HG03575 (cell line): ENCODE data around the gene RNF135.
"Not testable (repeated sequence)": the region's sequence is repeated elsewhere in the genome, so short reads cannot be mapped to it uniquely, and the experiment has no call there.

Experiments used
- ATAC-seq: cut with Tn5 transposase; IDR thresholded peaks from one replicate; pipeline ENCODE4 v1.9.1; 2021; ENCODE audit not compliant: unreplicated experiment, insufficient number of reproducible peaks, low FRiP score; ENCODE audit errors: extremely low read depth

Gene RNF135

DNA sequence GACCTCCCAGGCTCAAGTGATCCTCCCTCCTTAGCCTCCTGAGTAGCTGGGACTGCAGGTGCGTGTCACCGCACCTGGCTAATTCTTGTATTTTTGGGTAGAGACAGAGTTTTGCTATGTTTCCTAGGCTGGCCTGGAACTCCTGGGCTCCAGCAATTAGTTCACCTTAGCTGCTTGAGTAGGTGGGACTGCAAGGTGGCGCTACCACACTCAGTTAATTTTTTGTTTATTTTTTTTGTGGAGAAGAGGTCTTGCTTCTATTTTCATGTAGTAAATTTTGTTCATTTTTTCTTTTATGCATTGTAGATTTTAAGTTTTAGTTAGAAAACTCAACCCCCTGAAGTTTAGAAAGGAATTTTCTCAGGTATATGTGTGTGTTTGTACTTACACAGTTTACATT, 21.7 kb downstream of the RNF135 start:
- no peak for ATAC-seq

DNA sequence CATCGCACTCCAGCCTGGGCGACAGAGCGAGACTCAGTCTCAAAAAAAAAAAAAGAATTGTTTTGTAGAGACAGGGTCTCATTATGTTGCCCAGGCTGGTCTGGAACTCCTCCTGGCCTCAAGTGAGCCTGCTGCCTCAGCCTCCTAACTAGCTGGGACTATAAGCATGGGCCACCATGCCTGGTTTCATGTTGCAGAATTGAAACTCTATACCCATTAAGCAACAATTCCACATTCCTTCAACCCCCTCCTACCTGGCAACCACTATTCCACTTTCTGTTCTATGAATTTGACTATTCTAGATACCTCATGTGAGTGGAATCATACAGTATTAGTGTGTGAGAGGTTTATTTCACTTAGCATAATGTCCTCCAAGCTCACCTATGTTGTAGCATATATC, 24.5 kb downstream of the RNF135 start:
- no peak for ATAC-seq

DNA sequence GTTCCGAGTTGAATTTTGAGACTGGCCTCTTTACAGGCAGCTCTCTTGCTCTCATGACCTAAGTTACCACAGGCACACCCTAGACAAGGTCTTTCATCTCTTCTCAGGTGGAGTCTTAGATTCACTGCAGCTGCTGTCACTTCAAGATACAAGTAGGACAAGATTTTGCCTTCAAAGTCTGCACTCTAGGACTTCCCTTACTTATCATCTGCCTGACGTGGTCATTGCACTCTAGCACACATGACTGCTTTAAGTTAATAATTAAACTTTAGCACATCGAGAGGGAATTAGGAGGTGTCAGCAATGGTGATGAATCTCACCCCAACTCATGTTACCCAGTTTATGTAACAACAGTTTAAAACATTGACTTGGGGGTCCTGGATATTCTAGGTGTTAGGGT, 25.6 kb downstream of the RNF135 start:
- ATAC-seq: no peak

DNA sequence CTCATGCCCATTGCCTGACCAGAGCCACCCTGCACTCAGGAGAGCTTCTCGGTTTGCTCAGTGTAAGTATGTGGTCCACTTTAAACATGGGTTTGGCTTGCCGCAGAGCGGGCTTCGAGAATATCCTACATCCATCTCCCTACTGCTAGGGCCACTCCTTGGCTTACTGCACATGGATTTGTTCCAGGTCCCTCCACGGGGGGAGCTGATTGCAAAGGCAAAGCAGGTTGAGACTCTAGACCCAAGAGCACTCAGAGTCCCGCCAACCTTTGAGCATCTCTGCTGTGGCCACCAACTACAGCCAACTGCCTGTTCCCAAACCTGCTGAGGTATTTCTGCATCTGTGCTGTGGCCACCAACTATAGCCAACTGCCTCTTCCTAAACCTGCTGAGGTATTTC, 26.4 kb downstream of the RNF135 start:
- no peak for ATAC-seq

DNA sequence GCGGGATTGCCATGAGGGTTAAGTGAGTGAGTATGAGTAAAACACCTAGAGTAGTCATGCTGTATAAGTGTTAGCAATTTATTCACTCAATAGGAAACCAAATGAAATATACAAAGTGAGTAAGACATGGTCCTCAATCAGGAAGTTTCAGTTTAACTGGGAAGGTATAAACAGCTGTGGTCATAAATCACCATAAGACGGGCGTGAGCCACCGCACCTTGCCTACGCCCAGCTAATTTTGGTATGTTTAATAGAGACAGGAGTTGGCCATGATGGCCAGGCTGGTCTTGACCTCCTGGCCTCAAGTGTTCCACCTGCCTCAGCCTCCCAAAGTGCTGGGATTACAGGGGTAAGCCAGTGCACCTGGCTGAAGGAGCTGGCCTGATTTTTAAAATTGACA, 27.0 kb downstream of the RNF135 start:
- no peak for ATAC-seq

DNA sequence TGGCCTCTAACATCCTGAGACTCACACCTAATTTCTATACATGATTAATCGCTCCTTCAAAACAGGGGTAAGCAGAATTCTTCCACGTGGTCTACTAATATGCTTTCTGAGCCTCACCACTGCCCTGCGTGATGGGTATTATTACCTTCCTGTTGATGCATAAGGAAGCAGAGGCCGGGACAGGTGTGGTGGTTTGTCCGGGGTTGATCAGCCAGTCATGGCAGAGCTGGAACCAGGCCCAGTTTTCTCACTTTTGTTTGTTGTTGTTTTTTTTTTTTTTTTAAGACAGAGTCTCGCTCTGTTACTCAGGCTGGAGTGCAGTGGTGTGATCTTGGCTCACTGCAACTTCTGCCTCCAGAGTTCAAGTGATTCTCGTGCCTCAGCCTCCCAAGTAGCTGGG, 31.2 kb downstream of the RNF135 start:
- ATAC-seq: no peak

DNA sequence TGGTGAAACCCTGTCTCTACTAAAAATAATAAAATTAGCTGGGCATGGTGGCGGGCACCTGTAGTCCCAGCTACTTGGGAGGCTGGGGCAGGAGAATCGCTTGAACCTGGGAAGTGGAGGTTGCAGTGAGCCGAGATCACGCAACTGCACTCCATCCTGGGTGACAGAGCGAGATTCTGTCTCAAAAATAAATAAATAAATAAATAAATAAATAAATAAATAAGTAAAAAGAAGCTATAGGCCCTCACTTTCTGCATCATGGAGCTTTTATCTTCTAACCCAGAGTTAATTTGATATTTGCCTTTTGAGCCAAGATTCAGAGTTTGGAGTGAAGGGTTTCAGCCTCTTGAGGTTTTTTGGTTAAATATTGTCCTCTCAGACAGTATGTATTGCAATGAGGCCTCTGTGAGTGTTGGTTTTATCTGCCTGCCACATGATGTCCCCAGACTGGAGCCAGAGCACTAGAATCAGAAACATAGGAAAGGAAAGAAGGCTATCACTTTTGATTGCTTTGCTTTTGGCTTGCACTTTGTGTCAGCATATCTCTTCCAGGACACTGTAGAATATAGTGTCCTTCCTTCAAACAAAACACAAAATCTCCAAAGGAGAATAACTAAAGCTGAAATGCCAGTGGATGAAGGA, 32.5 kb downstream of the RNF135 start:
- ATAC-seq: no peak

DNA sequence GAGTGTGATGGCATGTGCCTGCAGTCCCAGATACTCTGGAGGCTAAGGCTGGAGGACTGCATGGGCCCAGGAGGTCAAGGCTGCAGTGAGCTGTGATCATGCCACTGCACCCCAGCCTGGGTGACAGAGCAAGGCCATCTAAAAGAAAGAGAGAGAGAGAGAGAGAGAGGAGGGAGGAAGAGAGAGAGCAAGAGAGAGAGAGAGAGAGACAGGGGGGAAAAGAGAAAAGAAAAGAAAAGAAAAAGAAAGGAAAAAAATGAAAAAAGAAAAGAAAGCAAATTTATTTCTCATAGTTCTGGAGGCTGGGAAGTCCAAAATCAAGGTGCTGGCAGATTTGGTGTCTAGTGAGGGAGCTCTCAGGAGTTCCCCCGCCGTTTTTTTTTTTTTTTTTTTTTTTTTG, 33.3 kb downstream of the RNF135 start:
- ATAC-seq: no peak

DNA sequence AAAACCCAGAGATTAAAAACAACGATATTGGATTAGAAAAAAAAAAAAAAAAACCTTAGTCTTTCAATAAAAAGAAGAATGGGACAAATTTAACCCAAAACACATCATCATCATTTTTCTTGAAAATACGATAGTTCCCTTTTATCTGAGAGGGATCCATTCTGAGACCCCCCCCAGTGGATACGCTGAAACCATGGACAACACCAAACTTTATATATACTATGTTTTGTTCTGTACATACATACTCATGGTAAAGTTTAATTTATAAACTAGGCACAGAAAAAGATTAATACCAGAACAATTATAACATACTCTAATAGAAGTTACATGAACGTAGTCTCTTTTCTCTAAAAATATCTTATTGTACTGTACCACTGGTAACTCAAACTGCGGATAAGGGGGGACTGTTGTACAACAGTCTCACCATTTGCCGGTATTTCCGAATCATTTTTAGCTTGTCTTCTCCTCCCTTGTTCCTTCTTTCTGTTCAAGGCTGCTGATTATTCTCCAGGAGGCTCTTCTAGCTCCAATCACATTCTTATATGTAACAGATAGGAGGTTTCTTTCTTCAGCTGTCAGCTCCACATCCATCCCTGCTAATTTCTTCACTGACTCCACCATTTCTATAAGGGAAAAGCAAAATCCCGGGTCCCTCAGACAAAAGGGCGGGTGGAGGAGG, 37.0 kb downstream of the RNF135 start:
- ATAC-seq: no peak

DNA sequence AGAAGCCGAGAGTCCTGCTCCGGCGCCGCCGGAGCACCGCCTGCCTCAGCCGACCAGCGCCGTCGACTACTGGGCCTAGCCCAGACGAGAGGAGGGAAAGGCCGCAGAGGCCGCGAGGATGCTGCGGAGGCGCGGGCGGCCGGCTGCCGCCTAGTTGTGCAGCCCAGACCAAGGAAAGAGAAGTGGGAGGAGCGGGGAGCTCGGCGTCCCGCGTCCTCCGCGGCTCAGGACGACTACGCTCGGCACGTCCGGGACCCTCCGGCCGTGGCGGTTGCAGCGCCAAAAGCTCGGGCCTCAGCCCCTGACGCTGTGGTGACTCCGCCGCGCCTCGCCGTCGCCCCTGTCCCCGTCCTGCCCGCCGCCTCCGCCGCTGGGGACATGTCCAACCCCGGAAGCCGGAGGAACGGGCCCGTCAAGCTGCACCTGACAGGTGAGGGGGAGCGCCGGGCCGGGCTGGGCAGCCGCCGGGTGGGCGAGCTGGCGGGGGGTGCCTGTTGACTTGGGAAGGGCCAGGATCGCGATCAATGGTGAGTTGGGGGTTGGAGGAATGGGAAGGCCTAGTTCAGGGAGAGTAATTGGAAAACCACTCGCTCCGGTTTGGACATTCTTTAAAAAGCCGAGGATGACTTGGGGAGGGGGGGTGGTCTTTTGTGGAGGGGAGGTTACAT, 37.7 kb downstream of the RNF135 start:
- ATAC-seq: no peak

DNA sequence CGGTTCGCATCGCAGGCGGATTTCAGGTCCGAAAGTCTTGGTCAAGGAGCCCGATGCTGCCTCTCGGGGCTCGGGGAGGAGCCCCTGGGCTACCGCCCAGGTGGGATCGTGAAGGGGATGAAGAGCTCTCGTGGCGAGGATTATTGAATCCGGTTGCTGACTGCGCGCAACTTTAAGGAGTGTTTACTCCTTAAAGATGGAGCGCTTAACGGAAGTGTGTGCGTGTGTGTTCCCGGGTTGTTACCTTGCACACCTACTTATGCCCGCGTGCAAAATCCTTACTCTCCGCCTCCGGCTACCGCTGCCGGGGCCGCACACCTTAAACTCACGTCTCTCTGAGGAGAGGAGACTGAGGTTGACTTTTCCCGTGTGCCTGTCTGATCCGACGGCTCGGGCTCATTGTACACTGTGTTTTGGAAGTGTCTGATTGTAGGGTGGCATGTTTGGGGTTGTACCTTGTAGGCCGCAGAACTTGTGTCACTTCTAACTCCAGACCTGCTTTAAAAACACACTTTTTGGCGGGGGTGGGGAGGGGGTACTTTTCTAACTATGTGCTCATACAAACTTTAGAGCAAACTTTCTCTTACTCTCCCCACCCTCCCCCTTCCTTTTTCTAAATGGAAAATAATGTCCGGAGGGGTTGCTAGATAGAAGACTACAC, 38.3 kb downstream of the RNF135 start:
- not testable (repeated sequence) for ATAC-seq

DNA sequence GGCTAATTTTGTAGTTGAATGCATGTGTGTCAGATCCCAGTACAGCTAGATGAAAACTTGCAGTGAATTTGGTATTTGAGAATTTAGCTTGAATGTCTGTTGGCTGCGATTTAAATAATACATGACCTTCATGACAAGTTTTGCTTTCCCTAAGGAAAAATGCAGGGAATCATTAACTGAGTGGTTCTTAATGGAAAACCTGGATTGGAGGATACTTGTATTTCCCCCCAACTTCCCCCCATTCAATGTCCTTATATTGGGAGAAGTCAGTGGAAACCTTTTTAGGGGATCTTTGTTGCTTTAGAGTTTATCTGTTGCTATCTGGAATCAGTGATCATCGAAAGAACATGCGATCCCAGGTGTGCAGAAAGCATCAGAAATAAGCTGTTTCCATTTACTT, 39.2 kb downstream of the RNF135 start:
- ATAC-seq: not testable (repeated sequence)

DNA sequence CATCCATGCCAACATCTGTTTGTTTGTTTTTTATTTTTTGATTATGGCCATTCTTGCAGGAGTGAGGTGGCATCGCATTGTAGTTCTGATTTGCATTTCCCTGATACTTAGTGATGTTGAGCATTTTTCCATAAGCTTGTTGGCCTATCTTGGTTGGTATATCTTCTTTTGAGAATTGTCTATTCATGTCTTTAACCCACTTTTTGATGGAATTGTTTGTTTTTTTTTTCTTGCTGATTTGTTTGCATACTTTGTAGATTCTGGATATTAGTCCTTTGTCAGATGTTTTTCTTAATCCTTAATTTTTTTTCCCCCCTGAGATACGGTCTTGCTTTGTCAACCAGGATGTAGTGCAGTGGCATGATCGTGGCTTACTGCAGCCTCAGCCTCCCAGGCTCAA, 43.0 kb downstream of the RNF135 start:
- no peak for ATAC-seq

DNA sequence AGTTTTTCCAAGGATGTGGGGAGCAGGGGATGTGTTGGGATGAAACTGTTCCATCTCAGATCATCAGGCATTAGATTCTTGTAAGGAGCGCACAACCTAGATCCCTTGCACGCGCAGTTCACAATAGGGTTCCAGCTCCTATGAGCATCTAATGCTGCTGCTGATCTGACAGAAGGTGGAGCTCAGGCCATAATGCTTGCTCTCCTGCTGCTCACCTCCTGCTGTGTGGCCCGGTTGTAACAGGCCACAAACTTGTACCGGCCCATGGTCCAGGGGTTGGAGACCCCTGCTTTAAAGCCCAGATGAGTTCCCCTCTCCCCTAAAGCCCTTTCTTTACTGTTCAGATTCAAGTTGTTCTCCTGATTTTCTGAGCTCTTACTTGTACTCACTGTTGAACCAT, 44.8 kb downstream of the RNF135 start:
- no peak for ATAC-seq

DNA sequence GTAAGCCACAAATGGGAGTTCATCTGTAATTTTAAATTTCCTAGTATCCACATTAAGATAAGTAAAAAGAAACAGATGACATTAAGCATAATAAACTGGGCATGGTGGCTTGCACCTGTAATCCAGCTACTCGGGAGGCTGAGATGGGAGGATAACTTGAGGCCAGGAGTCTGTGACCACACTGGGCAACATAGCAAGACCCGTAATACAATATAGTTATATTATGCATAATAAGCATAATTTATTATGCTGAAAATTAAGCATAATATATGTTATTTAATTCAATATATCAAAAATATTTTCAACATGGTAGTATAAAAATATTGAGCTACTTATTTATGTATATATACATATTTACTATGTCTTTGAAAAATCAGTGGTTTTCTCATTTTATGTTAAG, 48.2 kb downstream of the RNF135 start:
- no peak for ATAC-seq

DNA sequence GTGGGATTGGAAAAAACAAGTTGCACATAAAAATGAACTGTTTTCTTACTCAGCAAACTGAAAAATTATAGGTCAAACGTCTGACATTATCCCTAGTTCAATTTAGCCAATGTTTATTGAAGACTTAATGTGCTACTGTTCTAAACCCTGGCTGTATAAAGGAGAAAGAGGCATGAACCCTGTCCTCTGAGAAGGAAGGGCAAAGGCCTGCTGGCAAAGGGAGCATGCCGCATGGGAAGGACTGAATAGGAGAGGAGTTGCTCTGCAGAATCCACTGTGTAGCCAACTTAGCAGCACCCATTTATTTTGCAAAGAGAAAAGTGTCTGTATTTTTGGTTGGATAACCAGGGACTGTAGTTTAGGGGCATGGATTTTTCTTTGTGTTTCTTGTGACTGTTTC, 52.3 kb downstream of the RNF135 start:
- not testable (repeated sequence) for ATAC-seq

DNA sequence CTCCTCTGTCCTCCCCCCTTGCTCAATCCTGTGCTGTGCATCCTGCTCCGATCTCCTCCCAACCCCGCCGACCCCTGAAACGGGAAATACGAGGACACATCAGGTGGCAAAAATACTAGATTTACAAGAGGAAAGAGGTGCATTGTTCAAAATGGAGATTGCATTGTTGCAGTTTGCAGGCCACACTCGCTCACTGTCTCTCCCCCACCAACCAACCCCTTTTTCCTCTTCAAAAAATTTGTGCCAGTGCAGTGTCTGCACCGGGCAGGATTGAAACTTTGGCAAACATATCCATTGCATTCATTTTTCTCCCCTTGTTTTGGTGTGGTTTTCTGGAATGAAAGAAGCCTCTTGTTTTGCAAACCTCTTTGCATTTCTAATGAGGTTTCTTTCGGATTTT, 61.0 kb downstream of the RNF135 start:
- ATAC-seq: no peak

DNA sequence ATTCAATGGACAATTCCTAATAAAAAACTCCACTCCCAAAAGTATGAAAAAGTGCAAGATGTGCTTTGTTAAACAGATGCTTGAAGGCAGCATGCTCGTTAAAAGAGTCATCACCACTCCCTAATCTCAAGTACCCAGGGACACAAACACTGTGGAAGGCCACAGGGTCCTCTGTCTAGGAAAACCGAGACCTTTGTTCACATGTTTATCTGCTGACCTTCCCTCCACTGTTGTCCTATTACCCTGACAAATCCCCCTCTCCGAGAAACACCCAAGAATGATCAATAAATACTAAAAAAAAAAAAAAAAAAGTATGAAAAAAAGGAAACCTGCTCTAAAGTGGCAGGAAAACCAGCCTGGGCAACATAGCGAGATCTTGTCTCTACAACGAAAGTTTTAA, 64.8 kb downstream of the RNF135 start:
- not testable (repeated sequence) for ATAC-seq

DNA sequence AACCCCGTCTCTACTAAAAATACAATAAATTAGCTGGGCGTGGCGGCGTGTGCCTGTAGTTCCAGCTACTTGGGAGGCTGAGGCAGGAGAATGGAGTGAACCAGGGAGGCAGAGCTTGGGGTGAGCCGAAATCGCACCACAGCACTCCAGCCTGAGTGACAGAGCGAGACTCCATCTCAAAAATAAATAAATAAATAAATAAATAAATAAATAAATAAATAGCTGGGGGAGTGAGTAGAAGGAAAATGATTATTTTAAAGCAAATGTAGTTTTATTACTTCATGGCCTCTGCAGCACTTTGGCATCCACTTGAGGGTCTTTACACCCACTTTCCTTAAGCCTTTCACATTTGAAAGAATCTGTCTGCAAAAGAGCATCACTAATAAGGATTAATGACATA, 70.0 kb downstream of the RNF135 start:
- not testable (repeated sequence) for ATAC-seq

DNA sequence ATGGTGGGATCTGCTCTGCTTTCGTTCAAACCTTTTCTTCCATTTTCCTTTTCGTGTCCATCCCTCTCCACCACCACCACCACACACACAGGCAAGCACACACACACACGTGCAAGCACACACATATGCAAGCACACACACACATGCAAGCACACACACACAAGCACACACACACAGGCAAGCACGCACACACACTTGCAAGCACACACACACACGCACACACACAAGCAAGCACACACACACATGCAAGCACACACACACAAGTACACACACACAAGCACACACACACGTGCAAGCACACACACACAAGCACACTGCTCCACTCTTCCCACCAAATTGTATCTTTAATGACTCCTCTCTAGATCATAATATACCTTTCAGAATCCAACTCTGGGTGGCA, 71.5 kb downstream of the RNF135 start:
- not testable (repeated sequence) for ATAC-seq
